Prostate gland (tissue), 2 donors: Measurements from ENCODE around the gene SAAL1. TPM values are rescaled to one million over a fixed set of nuclear protein-coding genes. Genes with fewer than 3 reads are reported as not detected.

Experiments used
- DNase-seq: peaks from one replicate; pipeline ENCODE4 v3.0.0-alpha.2; 2019; ENCODE audit warnings: low spot score
- H3K27ac ChIP-seq, 2 donors: fragments of 200-600 bp; sonication (generic); 2 replicates each; pipeline ENCODE4 v1.5.1; 2017 to 2019
- H3K27me3 ChIP-seq: fragments of 200-600 bp; sonication (generic); replicated peaks from 2 replicates; pipeline ENCODE4 v1.5.1; 2019; ENCODE audit not compliant: insufficient read depth
- H3K36me3 ChIP-seq, 2 donors: fragments of 200-600 bp; sonication (generic); 1 replicate in 1 of 2; 2 replicates in 1 of 2; pipeline versions ENCODE4 v1.5.1 to v1.8.1; 2017 to 2019
- H3K4me1 ChIP-seq: fragments of 200-600 bp; sonication (generic); replicated peaks from 2 replicates; pipeline ENCODE4 v1.5.1; 2019
- H3K4me3 ChIP-seq, 2 donors: fragments of 200-600 bp; sonication (generic); 2 replicates each; pipeline ENCODE4 v1.5.1; 2017 to 2019
- H3K9me3 ChIP-seq: fragments of 200-600 bp; sonication (generic); 2 replicates; pipeline ENCODE4 v1.5.1; 2017
- CTCF ChIP-seq, 4 experiments: fragments of 200-600 bp in 2 of 4; fragments of 450-650 bp in 2 of 4; sonication (generic) in 2 of 4; IDR thresholded peaks; 1 replicate in 3 of 4; 2 replicates in 1 of 4; pipeline ENCODE4 v1.5.1; 2016 to 2019; ENCODE audit warnings: antibody characterized with exemption in 4 of 4, mild to moderate bottlenecking in 2 of 4, moderate library complexity in 2 of 4
- POLR2A ChIP-seq: fragments of 450-650 bp; IDR thresholded peaks from one replicate; pipeline ENCODE4 v1.6.1; 2016; ENCODE audit warnings: antibody characterized with exemption, mild to moderate bottlenecking
- POLR2AphosphoS5 ChIP-seq: sonication (generic); formaldehyde crosslinking; IDR thresholded peaks from one replicate; pipeline ENCODE4 v1.6.1; 2017; ENCODE audit warnings: antibody characterized with exemption
- WGBS: methylation state at CpG from one replicate; pipeline ENCODE4 v1.1.5; 2018; 5-methylcytosine and 5-hydroxymethylcytosine counted together
- intact Hi-C: fragments of 100-400 bp; cut with DNase I; formaldehyde crosslinking; loops from one replicate; pipeline ENCODE4 v1.14.2; 2022
- small RNA-seq, 2 donors: library from RNA; depleted of rRNA; stranded (forward); fragments of <200 nt; gene quantifications; one replicate each; pipeline ENCODE3, GENCODE V24; 2016
- total RNA-seq, 2 donors: library from RNA; depleted of rRNA; stranded (reverse); fragments of >200 nt; gene quantifications; one replicate each; pipeline ENCODE4 v1.1.0, GENCODE V29; 2016

Gene SAAL1
- total RNA-seq, 2 donors from 2014 or later = 11.2 to 25.8 TPM

GRCh38 chr11:18050848-18051247 lies 55.0 kb downstream of the SAAL1 start:
- Histone ChIP-seq H3K27ac (no peak overlapping the region), H3K4me3 (no peak overlapping the region), H3K4me1 (no peaks in the 10 kb centered on the region), H3K36me3 (no peaks in the 10 kb centered on the region), H3K27me3 (no peaks in the 10 kb centered on the region), H3K9me3 (no peaks in the 10 kb centered on the region)
- WGBS = 67% methylated on average over 2 of the region's 2 CpGs
- intact Hi-C loops = no loop called here
- no peak for DNase-seq
- TF ChIP-seq POLR2A (no peak), POLR2AphosphoS5 (no peak), CTCF (IDR thresholded peaks at IDR 0.05) (no peak)

GRCh38 chr11:18046116-18046777 lies 59.6 kb downstream of the SAAL1 start, which contains the start of gene TPH1:
Gene TPH1, minus strand, starts transcription at chr11:18046269. Its CDS starts 5,507 bp downstream, at chr11:18040762.
- no peaks in the 10 kb centered on the region for H3K27me3 ChIP-seq
- intact Hi-C loops = no loop called here
- 6% methylated on average over 36 of the region's 36 CpGs for WGBS
- peak; percentile 18 for DNase-seq
- no peaks in the 10 kb centered on the region for H3K36me3 ChIP-seq
- no peak within 1 kb of the TSS for H3K27ac ChIP-seq
- TF ChIP-seq CTCF (IDR thresholded peaks at IDR 0.05) (no peak), POLR2A (no peak), POLR2AphosphoS5 (no peak)
- H3K9me3 ChIP-seq = no peaks in the 10 kb centered on the region
- no peaks in the 10 kb centered on the region for H3K4me1 ChIP-seq
- H3K4me3 ChIP-seq = no peak within 1 kb of the TSS

- no peak overlapping the region for H3K27ac ChIP-seq
- no peaks in the 10 kb centered on the region for H3K4me1 ChIP-seq
- no peak for TF ChIP-seq POLR2AphosphoS5
- no peak for TF ChIP-seq POLR2A
- TF ChIP-seq CTCF (IDR thresholded peaks at IDR 0.05) = no peak
- no peaks in the 10 kb centered on the region for H3K27me3 ChIP-seq
- no peaks in the 10 kb centered on the region for H3K9me3 ChIP-seq
- no peak for DNase-seq
- intact Hi-C loops = no loop called here
- H3K4me3 ChIP-seq = no peak overlapping the region
- no peaks in the 10 kb centered on the region for H3K36me3 ChIP-seq
These were observed 69.4 kb downstream of the SAAL1 start for GRCh38 chr11:18036456-18036855.

Small RNA genes lying within 50 kb of the gene (small RNA-seq; reads per million reads assigned to genes)
- 0 reads per million in 2 donors for gene HIGD1AP5

Other genes starting within 250 kb of the SAAL1 start
- gene SERGEF, start 93.0 kb downstream of the SAAL1 start, total RNA-seq = 10 to 100 TPM; 29.9 to 39.4 TPM
- gene TPH1, start 59.8 kb downstream of the SAAL1 start, total RNA-seq = 1 to 10 TPM in 1 of 2 donors, under 1 TPM in 1; 0.97 to 3.6 TPM
- gene MRGPRX3, start 26.5 kb upstream of the SAAL1 start, total RNA-seq = not detected
- not detected for gene MRGPRX4, start 66.8 kb upstream of the SAAL1 start, total RNA-seq
- gene SAA4, start 130.7 kb upstream of the SAAL1 start, total RNA-seq = not detected
- 1 to 10 TPM; 4.7 to 7.9 TPM for gene SAA2, start 142.6 kb upstream of the SAAL1 start, total RNA-seq
- 10 to 100 TPM in 1 of 2 donors, not detected in 1; 64.1 TPM for gene SAA1, start 160.2 kb upstream of the SAAL1 start, total RNA-seq
- gene HPS5, start 216.1 kb upstream of the SAAL1 start, total RNA-seq = 10 to 100 TPM; 20.5 to 56.0 TPM
- 10 to 100 TPM; 34.8 to 89.0 TPM for gene GTF2H1, start 216.5 kb upstream of the SAAL1 start, total RNA-seq